ENCODE data around the gene GLOD5.

GLOD5 gene

DNA sequence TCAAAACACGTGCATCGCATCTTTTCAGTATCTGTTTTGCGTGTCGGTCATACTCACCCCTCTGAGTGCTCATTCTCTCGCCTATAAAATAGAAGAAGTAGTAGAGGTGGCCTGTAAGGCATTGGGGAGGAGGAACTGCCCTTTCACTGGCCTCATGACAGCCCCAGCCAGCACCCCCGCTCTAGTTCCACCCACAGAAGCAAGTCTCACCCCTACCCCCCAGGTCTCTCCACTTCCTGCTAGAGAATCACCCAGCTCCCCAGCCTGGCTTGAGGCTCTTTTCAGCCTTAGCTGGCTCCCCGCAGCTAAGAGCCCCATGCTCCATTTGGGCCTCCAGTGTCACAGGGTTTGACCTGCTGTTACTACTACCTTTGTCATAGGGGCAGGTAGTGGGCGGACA lies 52.1 kb downstream of the GLOD5 start:
- TF ChIP-seq TOX (CRISPR knock-in tag; IDR thresholded peaks at IDR 0.05; ENCODE audit: borderline replicate concordance) (no peak), GLIS3 (CRISPR knock-in tag; IDR thresholded peaks at IDR 0.05) (no peak), ZFP3 (CRISPR knock-in tag; IDR thresholded peaks at IDR 0.05) (no peak), TCF4 (CRISPR knock-in tag; IDR thresholded peaks at IDR 0.05; ENCODE audit: borderline replicate concordance) (no peak), RARB (CRISPR knock-in tag; IDR thresholded peaks at IDR 0.05) (no peak), ZNF70 (CRISPR knock-in tag; IDR thresholded peaks at IDR 0.05) (no peak), PPARA (CRISPR knock-in tag; IDR thresholded peaks at IDR 0.05; ENCODE audit: borderline replicate concordance) (no peak), ISL1 (CRISPR knock-in tag; IDR thresholded peaks at IDR 0.05) (no peak), PATZ1 (CRISPR knock-in tag; IDR thresholded peaks at IDR 0.05; ENCODE audit: borderline replicate concordance) (no peak), OSR1 (CRISPR knock-in tag; IDR thresholded peaks at IDR 0.05) (no peak), ZNF8 (CRISPR knock-in tag; IDR thresholded peaks at IDR 0.05) (no peak), SNAI2 (CRISPR knock-in tag; IDR thresholded peaks at IDR 0.05) (no peak), BACH2 (CRISPR knock-in tag; IDR thresholded peaks at IDR 0.05; ENCODE audit: borderline replicate concordance) (no peak), ZFP30 (CRISPR knock-in tag; IDR thresholded peaks at IDR 0.05) (no peak), ARNTL (CRISPR knock-in tag; IDR thresholded peaks at IDR 0.05; ENCODE audit: borderline replicate concordance, low read depth) (no peak), TSHZ2 (CRISPR knock-in tag; IDR thresholded peaks at IDR 0.05) (no peak), CREB5 (CRISPR knock-in tag; IDR thresholded peaks at IDR 0.05; ENCODE audit: low read depth) (no peak), CSDC2 (CRISPR knock-in tag; IDR thresholded peaks at IDR 0.05) (no peak)
- TF ChIP-seq, protein P1, sequence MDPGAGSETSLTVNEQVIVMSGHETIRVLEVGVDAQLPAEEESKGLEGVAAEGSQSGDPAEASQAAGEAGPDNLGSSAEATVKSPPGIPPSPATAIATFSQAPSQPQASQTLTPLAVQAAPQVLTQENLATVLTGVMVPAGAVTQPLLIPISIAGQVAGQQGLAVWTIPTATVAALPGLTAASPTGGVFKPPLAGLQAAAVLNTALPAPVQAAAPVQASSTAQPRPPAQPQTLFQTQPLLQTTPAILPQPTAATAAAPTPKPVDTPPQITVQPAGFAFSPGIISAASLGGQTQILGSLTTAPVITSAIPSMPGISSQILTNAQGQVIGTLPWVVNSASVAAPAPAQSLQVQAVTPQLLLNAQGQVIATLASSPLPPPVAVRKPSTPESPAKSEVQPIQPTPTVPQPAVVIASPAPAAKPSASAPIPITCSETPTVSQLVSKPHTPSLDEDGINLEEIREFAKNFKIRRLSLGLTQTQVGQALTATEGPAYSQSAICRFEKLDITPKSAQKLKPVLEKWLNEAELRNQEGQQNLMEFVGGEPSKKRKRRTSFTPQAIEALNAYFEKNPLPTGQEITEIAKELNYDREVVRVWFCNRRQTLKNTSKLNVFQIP (CRISPR knock-in tag; IDR thresholded peaks at IDR 0.05; ENCODE audit: borderline replicate concordance, low read depth), result no peak
- ATAC-seq, result no peak

GRCh38 chrX:48814722-48815121 lies 53.2 kb downstream of the GLOD5 start:
- ATAC-seq, result no peak

DNA sequence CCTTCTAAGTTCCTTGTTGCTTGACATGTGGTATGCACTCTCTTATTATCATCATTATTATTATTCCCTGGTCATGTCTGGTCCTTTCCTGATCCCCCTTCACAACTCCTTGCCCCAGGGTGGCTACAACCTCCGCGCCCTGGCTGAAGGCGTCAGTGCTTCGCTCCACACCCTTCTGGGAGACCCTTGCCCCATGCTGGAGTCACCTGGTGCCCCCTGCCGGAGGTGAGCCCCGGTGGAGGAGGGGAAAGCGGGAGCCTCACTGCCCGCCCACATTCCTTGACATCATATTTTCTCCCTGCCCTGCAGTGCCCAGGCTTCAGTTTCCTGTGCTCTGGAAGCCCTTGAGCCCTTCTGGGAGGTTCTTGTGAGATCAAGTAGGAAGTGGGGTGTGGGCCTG lies 53.7 kb downstream of the GLOD5 start:
- ATAC-seq, result no peak

More at GRCh38 chrX:48814722-48815121, 53.2 kb downstream of the GLOD5 start:
- TF ChIP-seq GLIS3 (CRISPR knock-in tag; IDR thresholded peaks at IDR 0.05) (no peak), BACH2 (CRISPR knock-in tag; IDR thresholded peaks at IDR 0.05; ENCODE audit: borderline replicate concordance) (no peak), RARB (CRISPR knock-in tag; IDR thresholded peaks at IDR 0.05) (no peak)

More for the DNA sequence above, 53.7 kb downstream of the GLOD5 start:
- no peak for TF ChIP-seq PPARA (CRISPR knock-in tag; IDR thresholded peaks at IDR 0.05; ENCODE audit: borderline replicate concordance)
- no peak for TF ChIP-seq TSHZ2 (CRISPR knock-in tag; IDR thresholded peaks at IDR 0.05)
- TF ChIP-seq ZNF565 (CRISPR knock-in tag; conservative IDR thresholded peaks at IDR 0.05; ENCODE audit: low read depth), result no peak
- TF ChIP-seq BACH2 (CRISPR knock-in tag; IDR thresholded peaks at IDR 0.05; ENCODE audit: borderline replicate concordance), result no peak
- no peak for TF ChIP-seq ARNTL (CRISPR knock-in tag; IDR thresholded peaks at IDR 0.05; ENCODE audit: borderline replicate concordance, low read depth)
- TF ChIP-seq TOX (CRISPR knock-in tag; IDR thresholded peaks at IDR 0.05; ENCODE audit: borderline replicate concordance), result no peak
- no peak for TF ChIP-seq RARB (CRISPR knock-in tag; IDR thresholded peaks at IDR 0.05)
- TF ChIP-seq SNAI2 (CRISPR knock-in tag; IDR thresholded peaks at IDR 0.05), result no peak
- TF ChIP-seq CREB5 (CRISPR knock-in tag; IDR thresholded peaks at IDR 0.05; ENCODE audit: low read depth), result no peak
- TF ChIP-seq CSRNP3 (CRISPR knock-in tag; IDR thresholded peaks at IDR 0.05), result no peak
- no peak for TF ChIP-seq ZNF70 (CRISPR knock-in tag; IDR thresholded peaks at IDR 0.05)
- TF ChIP-seq ZFP3 (CRISPR knock-in tag; IDR thresholded peaks at IDR 0.05), result no peak
- TF ChIP-seq, protein P1 (CRISPR knock-in tag; IDR thresholded peaks at IDR 0.05; ENCODE audit: borderline replicate concordance, low read depth), result no peak
- TF ChIP-seq OSR1 (CRISPR knock-in tag; IDR thresholded peaks at IDR 0.05), result no peak
